Esophagus mucosa (tissue), 1 donor: ENCODE results near the gene PLA1A. TPM values are rescaled to one million over a fixed set of nuclear protein-coding genes. Genes with fewer than 3 reads are reported as not detected.
A peak's percentile ranks its signal among the peaks of the same experiment; 100 is the strongest.
"Not testable (repeated sequence)": the region's sequence is repeated elsewhere in the genome, so short reads cannot be mapped to it uniquely, and the experiment has no call there.

Experiments
- ATAC-seq: fragments of 200-7000 bp; cut with Tn5 transposase; one replicate; pipeline ENCODE4 v1.9.1; 2020
- total RNA-seq: library from RNA; stranded (reverse); gene quantifications from one replicate; pipeline ENCODE4 v1.2.4, GENCODE V29; 2023
- donor health status: DM: yes; HTN: yes; CAD: no.

The PLA1A gene
- total RNA-seq: 0.92 TPM

- ATAC-seq: no peak
Measured at GRCh38 chr3:119597548-119598288, at the start of gene PLA1A. Gene PLA1A, plus strand, starts transcription at chr3:119597885. Its CDS starts 29 bp downstream, at chr3:119597914.

- no peak for ATAC-seq
Measured at GRCh38 chr3:119548341-119548740, 49.3 kb upstream of the PLA1A start.

GRCh38 chr3:119550192-119550910, 47.3 kb upstream of the PLA1A start:
- no peak for ATAC-seq

- ATAC-seq: no peak
Measured at GRCh38 chr3:119551598-119551997, 46.1 kb upstream of the PLA1A start.

GRCh38 chr3:119552928-119553327, 44.8 kb upstream of the PLA1A start:
- ATAC-seq: not testable (repeated sequence)

GRCh38 chr3:119553823-119554415, 43.8 kb upstream of the PLA1A start:
- ATAC-seq: no peak

- no peak for ATAC-seq
Measured at GRCh38 chr3:119555309-119555735, 42.4 kb upstream of the PLA1A start.

- no peak for ATAC-seq
Measured at GRCh38 chr3:119555929-119556328, 41.8 kb upstream of the PLA1A start.

- ATAC-seq: no peak
Measured at GRCh38 chr3:119557192-119557876, 40.4 kb upstream of the PLA1A start.

- no peak for ATAC-seq
Measured at GRCh38 chr3:119557877-119558269, 39.8 kb upstream of the PLA1A start.

GRCh38 chr3:119558626-119559317, 38.9 kb upstream of the PLA1A start:
- ATAC-seq: no peak

- ATAC-seq: peak; percentile 81
Measured at GRCh38 chr3:119559441-119559963, 38.2 kb upstream of the PLA1A start, which contains the start of gene CD80. Gene CD80, minus strand, starts transcription at chr3:119559614. Its CDS starts 1,886 bp downstream, at chr3:119557728.

- ATAC-seq: no peak
Measured at GRCh38 chr3:119560160-119560559, 37.5 kb upstream of the PLA1A start.

GRCh38 chr3:119562307-119562961, 35.3 kb upstream of the PLA1A start:
- ATAC-seq: peak; percentile 57

- ATAC-seq: not testable (repeated sequence)
Measured at GRCh38 chr3:119563334-119563733, 34.4 kb upstream of the PLA1A start.

- ATAC-seq: no peak
Measured at GRCh38 chr3:119569156-119569555, 28.5 kb upstream of the PLA1A start.

- no peak for ATAC-seq
Measured at GRCh38 chr3:119570229-119570628, 27.5 kb upstream of the PLA1A start.

- no peak for ATAC-seq
Measured at GRCh38 chr3:119571230-119571629, 26.5 kb upstream of the PLA1A start.

GRCh38 chr3:119571688-119572087, 26.0 kb upstream of the PLA1A start:
- ATAC-seq: no peak

GRCh38 chr3:119575507-119575906, 22.2 kb upstream of the PLA1A start:
- no peak for ATAC-seq

- peak; percentile 93 for ATAC-seq
Measured at GRCh38 chr3:119579366-119580066, 18.2 kb upstream of the PLA1A start, which contains the start of gene ADPRH. Gene ADPRH, plus strand, starts transcription at chr3:119579492. Its CDS starts 2,678 bp downstream, at chr3:119582170.
